ENCODE measurements around the gene FOXJ3. TPM values are rescaled to one million over a fixed set of nuclear protein-coding genes. Genes with fewer than 3 reads are reported as not detected.

FOXJ3 gene
- total RNA-seq, 1 donor from 2014 or later: 13.2 TPM

GRCh38 chr1:42221952-42222606 lies 113.0 kb downstream of the FOXJ3 start:
- no peak for TF ChIP-seq CTCF (IDR thresholded peaks at IDR 0.05; ENCODE audit: insufficient read depth, low read length, severe bottlenecking)
- DNase-seq (ENCODE audit: low read depth): peak; percentile 54
- Histone ChIP-seq H3K36me3 (ENCODE audit: control insufficient read depth, insufficient read depth, low read length) (no peaks in the 10 kb centered on the region), H3K27me3 (ENCODE audit: control insufficient read depth, insufficient read depth, low read length) (no peaks in the 10 kb centered on the region), H3K4me3 (ENCODE audit: low read depth, low read length) (no peak overlapping the region)
- FAIRE-seq: no peak

- TF ChIP-seq CTCF (IDR thresholded peaks at IDR 0.05; ENCODE audit: insufficient read depth, low read length, severe bottlenecking): no peak
- no peak for FAIRE-seq
- DNase-seq (ENCODE audit: low read depth): no peak
- Histone ChIP-seq H3K36me3 (ENCODE audit: control insufficient read depth, insufficient read depth, low read length) (no peaks in the 10 kb centered on the region), H3K4me3 (ENCODE audit: low read depth, low read length) (no peak overlapping the region), H3K27me3 (ENCODE audit: control insufficient read depth, insufficient read depth, low read length) (no peaks in the 10 kb centered on the region)
Observed at GRCh38 chr1:42221456-42221855, 113.6 kb downstream of the FOXJ3 start.

- no peak for DNase-seq (ENCODE audit: low read depth)
- TF ChIP-seq CTCF (IDR thresholded peaks at IDR 0.05; ENCODE audit: insufficient read depth, low read length, severe bottlenecking): no peak
- Histone ChIP-seq H3K36me3 (ENCODE audit: control insufficient read depth, insufficient read depth, low read length) (no peaks in the 10 kb centered on the region), H3K4me3 (ENCODE audit: low read depth, low read length) (no peak overlapping the region), H3K27me3 (ENCODE audit: control insufficient read depth, insufficient read depth, low read length) (no peaks in the 10 kb centered on the region)
- FAIRE-seq: no peak
Observed at GRCh38 chr1:42219627-42220026, 115.4 kb downstream of the FOXJ3 start.

- DNase-seq (ENCODE audit: low read depth) (peak; percentile 79), FAIRE-seq (no peak)
- no peaks in the 10 kb centered on the region for H3K36me3 ChIP-seq (ENCODE audit: control insufficient read depth, insufficient read depth, low read length)
- no peaks in the 10 kb centered on the region for H3K27me3 ChIP-seq (ENCODE audit: control insufficient read depth, insufficient read depth, low read length)
- TF ChIP-seq CTCF (IDR thresholded peaks at IDR 0.05; ENCODE audit: insufficient read depth, low read length, severe bottlenecking): no peak
- H3K4me3 ChIP-seq (ENCODE audit: low read depth, low read length): no peak overlapping the region
Observed at GRCh38 chr1:42214447-42214871, 120.6 kb downstream of the FOXJ3 start.

GRCh38 chr1:42211224-42211623 lies 123.8 kb downstream of the FOXJ3 start:
- Histone ChIP-seq H3K27me3 (ENCODE audit: control insufficient read depth, insufficient read depth, low read length) (no peaks in the 10 kb centered on the region), H3K4me3 (ENCODE audit: low read depth, low read length) (no peak overlapping the region), H3K36me3 (ENCODE audit: control insufficient read depth, insufficient read depth, low read length) (no peaks in the 10 kb centered on the region)
- no peak for TF ChIP-seq CTCF (IDR thresholded peaks at IDR 0.05; ENCODE audit: insufficient read depth, low read length, severe bottlenecking)
- FAIRE-seq (no peak), DNase-seq (ENCODE audit: low read depth) (peak; percentile 46)

All from bronchial epithelial cell (primary cell).